GM21390 (cell line): ENCODE measurements around the gene OGFOD3.

Source experiments
- ATAC-seq: cut with Tn5 transposase; IDR thresholded peaks from one replicate; pipeline ENCODE4 v1.9.1; 2021; ENCODE audit not compliant: unreplicated experiment

OGFOD3 gene

GRCh38 chr17:82342361-82343079 is 75.9 kb downstream of the OGFOD3 start:
- ATAC-seq: no peak

DNA sequence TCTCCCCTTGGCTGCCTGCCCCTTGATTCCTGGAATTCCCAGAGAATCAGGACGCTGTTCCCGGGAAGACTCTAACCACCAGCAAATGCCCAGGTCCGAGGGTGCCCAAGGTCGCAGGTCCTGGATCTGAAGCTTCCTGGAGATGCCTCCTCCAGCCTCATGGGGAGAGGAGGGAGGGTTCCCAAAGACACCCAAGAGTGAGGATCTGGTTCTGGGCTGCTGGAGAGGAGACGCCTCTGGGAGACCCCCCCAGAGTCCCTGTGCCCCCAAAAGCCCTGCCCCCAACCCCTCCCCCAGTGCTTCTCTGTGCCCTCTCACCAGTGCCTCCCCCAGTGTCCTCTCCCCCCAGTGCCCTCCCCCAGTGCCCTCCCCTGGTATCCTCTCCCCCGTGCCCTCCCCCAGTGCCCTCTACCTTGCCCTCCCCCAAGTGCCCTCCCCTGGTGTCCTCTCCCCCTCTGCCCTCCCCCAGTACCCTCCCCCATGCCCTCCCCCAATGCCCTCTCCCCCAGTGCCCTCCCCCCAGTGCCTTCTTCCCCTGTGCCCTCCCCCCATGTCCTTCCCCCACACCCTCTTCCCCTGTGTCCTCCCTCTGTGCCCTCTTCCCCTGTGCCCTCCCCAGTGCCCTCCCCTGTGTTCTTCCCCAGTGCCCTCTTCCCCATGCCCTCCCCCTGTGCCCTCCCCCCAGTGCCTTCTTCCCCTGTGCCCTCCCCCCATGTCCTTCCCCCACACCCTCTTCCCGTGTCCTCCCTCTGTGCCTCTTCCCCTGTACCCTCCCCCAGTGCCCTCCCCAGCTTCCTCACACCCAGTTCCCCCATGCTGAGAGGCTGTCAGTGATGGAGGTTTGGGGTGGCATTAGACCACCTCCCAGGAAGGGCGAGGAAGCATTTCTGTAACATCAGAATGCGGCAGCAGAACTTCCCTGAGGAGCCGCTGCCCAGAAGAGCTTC is 78.5 kb downstream of the OGFOD3 start:
- ATAC-seq: no peak
